NCI-H146 treated with DMSO at 0.1 percent for 48 hours (cell line): ENCODE data around the gene SPI1.

ENCODE experiments used
- DNase-seq: peaks from one replicate; lab custom pipeline; 2025; ENCODE audit not compliant: unreplicated experiment; lab: John Stamatoyannopoulos, UW

Gene SPI1

GRCh38 chr11:47406896-47407745, 28.8 kb upstream of the SPI1 start:
- DNase-seq: no peak

GRCh38 chr11:47403571-47403970, 25.2 kb upstream of the SPI1 start:
- DNase-seq: no peak

DNA sequence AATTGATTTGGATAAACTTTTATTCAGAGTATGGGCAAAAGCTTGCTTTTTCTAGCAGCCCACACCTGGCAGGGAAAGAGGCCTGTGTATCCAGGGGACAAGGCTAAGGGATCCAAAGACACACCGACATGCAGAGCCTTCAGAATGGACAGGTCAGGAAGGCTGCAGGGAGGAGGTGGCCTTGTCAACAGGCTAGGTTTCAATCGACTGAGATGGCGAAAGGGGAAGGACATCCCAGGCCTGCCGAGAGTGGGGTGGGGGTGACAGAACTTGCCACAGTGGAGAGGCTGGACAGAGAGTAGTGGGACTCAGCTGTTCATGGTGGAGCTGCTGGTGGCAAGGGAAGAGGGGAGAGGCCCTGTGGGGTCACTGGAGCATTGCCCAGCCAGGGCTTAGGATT, 24.8 kb upstream of the SPI1 start:
- no peak for DNase-seq

DNA sequence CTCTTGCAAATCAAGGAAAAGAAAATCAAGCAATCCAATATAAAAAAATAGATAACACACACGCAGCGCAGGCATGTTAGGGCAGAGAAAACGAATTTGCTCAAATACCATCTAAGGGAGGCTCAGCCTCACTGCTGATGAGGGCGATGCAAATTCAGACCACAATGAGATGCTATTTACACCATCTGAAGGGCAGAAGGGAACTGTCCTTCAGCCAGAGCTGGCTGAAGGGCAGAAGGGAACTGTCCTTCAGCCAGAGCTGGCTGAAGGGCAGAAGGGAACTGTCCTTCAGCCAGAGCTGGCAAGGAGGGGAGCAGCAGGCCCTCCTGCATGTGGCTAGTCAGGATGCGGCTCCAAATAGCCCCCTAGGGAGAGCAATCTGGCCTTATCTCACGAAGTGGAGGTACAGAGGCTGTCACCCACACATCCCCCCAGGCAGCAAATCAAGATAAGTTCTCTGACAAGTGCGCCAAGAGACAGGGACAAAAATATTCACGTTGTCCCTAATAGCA, 22.5 kb upstream of the SPI1 start:
- DNase-seq: peak; percentile 3

DNA sequence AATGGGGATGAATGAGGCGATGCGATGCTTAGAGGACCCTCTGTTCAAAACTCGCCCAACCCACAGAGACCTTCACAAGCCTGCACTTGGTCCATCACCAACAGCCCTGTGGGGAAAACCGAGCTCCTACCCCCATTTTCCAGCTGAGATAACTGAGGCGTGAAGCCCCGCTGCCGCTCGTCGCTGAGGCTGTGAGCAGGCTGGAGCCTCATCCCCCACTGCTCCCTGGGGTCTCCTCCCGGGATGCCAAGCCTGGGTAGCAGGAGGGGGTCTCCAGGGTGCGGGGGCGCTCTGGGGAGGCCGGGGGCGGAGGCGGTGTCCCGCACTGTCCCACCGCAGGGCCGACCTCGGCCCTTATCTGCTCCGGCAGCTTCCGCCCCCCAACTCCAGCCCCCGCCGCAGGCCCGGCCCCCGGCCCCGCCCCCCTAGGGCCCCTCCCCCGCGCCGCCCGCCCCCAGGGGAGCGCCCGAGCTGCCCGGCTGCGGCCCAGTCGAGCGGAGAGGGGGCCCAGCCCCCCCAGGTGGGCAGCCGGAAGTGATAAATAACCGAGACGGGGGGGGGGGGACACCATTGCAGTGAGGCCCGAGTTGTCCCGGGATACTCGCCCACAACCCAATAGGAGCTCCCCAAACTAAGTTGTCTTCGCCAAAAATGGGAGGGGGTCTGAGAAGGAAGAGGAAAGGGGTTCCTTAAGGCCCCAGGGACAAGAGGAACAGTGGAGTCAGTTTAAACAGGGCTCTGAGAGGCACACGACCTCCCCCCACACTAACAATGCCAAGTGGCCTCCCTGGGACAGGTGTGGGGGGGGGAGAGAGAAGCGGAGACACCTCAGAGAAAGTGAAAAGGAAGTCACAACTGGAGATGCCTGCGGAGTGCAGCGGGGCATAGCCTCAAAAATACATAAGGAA, 21.8 kb upstream of the SPI1 start:
- DNase-seq: peak; percentile 3

DNA sequence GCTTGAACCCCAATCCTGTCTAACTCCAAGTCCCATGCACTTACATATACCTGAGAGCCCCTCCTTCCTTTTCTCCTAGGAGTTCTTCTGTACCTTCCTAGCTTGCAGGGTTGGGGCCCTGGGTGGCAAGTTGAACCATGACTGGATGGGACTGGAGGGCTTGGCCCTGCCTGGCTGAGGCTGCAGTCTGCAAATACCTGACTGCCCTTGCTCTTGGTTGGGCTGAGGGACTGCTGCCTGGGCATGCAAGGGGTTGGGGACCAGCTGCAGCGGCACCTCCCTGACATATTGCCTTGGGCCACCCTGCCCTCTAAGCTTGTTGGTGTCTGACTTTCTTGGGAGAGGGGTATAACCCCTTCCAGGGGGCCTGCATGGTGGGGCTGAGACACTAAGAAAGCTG, 20.2 kb upstream of the SPI1 start:
- DNase-seq: no peak

DNA sequence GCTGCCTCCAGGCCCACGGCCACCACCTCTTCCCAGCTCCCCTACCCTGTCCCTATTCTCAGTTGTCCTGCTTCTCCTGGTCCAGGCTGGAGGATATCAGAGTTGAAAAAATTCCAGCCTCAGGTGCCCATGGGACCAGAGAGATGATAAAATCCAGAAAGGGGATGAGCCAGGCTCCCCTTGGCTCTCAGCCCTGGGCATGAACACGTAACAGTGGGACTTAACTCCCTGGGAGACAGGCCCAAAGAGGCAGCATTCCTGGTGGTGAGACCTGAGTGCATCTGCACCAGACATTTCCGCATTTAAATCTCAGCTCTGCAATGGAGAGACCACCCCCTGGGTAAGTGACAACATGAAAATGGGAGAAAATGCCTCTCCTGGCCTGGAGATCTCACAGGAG, 19.7 kb upstream of the SPI1 start:
- no peak for DNase-seq

GRCh38 chr11:47396049-47396320, 17.6 kb upstream of the SPI1 start:
- no peak for DNase-seq

GRCh38 chr11:47395223-47396048, 17.1 kb upstream of the SPI1 start:
- DNase-seq: no peak

GRCh38 chr11:47394322-47395222, 16.2 kb upstream of the SPI1 start:
- DNase-seq: no peak

DNA sequence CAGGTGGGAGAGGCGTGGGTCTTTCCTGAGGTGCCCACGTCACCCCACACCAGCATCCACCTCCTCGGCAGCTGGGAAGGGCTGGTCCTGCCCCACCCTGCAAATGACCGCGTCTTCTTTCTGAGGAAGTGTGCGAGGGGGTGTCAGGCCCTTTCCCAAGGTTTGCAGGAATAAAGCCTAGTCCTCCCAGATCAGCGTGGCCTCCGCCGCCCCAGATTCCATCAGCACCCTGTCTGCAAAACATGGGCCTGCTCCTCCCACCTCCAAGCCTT, 15.6 kb upstream of the SPI1 start:
- no peak for DNase-seq

DNA sequence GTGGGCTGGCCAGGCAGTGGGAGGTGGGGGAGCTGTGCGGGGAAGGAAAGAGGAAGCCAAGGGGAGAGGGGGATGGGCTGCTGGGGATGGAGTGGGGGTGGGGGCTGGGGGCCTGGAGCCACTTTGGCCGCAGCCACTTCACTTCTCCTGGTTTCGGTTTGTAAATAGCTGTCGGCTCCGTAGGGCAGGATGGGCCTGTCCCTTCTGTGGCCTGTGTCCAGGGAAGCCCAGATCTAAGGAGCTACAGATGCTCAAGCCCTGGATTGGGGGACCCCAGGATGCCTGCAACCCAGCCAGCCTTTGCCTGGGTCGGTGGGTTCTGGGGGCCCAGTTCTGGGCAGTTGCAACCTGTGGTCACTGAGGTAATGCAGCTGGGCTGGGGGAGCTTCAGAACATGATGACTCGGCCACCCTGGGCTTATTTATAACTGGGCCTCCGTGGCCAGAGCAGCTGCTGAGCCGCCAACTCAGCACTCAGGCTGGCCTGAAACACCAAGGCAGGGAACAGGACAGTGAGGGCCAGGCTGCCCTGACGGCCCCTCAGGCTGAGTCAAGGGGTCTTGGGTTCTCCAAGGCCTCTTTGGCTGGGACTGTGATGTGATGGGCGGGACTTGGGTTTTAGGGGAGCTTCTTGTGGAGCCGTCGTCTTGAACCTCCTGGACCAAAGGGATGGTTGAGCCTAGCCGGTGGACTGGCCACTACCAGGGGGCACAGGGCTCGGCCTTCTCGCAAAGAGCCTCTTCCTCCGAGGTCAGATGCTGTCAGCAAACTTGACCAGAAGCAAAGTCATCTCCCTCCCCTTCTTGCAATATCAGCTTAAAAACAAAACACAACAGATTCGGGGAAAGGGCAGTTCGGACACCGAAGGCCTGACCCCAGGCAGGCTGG, 15.1 kb upstream of the SPI1 start:
- no peak for DNase-seq

DNA sequence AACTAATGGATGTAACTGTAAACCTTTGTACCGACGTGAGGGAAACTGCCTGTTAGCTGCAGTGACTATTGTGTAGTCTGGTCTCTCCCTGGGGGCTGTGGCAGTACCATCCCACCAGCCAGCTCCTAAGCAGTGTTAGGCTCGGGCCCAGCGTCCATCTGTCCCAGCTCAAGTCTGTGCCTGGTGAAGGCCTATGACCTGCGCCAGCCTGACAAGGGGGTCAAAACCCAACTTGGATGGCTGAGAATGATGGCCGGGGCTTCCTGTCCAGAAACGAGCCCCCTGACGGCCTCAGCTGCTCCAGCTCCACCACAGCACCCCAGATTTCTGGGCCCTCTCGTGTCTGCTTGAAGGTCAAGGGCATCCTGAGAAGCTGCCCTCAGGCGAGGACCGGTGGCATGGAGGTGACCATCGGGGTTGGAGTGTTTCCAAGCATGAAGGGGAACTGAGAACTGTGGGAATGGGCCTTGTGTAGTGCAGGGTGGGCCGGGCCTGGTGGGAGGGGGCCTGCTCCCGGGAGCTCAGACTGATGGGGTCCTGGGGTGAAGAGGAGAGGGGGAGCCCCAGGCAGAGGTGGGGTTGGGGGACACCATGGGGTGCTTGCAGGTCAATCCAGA, 14.3 kb upstream of the SPI1 start:
- no peak for DNase-seq

GRCh38 chr11:47391711-47392432, 13.5 kb upstream of the SPI1 start:
- no peak for DNase-seq

- no peak for DNase-seq
Measured at GRCh38 chr11:47391077-47391583, 12.8 kb upstream of the SPI1 start.

- no peak for DNase-seq
Measured at GRCh38 chr11:47390422-47390760, 12.0 kb upstream of the SPI1 start.

DNA sequence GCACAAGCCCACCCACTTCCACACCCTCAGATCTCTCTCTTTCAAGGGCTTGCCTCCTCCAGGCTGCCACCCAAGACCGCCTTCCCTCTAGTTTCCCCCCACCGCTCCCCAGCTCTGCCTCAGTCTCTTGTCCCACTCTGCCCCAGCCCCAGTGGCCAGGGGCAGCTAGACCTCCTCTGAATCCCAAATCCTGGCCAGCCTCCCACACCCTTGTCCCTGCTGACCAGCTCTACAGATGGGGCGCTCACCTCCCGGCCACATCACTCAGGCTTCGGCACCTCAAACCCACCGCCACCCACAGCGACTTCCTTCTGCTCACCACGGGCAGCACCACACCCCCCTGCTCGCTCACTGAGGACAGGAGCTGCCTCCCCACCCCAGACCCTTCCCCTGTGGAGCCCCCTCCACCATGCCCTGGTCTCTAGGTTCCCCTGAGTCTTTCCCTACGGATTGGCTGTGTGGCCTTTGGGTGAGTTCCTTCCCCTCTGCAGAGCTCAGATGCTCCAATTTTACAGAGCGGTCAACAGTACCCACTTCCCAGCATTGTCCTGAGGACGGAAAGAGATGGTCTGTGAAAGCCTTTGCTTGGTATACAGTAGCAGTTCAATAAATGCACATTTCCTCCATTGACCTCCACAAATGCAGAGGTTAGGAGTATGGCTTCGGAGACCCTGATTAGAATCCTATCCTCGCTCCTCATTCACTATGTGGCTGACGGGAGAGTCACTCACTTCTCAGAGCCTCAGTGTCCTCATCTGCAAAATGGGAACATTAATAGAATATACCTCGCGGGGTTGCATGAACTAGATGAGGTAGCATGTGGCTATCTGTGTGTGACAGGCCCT, 11.5 kb upstream of the SPI1 start:
- no peak for DNase-seq
